NCI-H1092 treated with DMSO at 0.1 percent for 48 hours (cell line): ENCODE data around the gene HOXA5.

Experiments used
- DNase-seq: peaks from one replicate; lab custom pipeline; 2025; lab: John Stamatoyannopoulos, UW

Gene HOXA5

DNA sequence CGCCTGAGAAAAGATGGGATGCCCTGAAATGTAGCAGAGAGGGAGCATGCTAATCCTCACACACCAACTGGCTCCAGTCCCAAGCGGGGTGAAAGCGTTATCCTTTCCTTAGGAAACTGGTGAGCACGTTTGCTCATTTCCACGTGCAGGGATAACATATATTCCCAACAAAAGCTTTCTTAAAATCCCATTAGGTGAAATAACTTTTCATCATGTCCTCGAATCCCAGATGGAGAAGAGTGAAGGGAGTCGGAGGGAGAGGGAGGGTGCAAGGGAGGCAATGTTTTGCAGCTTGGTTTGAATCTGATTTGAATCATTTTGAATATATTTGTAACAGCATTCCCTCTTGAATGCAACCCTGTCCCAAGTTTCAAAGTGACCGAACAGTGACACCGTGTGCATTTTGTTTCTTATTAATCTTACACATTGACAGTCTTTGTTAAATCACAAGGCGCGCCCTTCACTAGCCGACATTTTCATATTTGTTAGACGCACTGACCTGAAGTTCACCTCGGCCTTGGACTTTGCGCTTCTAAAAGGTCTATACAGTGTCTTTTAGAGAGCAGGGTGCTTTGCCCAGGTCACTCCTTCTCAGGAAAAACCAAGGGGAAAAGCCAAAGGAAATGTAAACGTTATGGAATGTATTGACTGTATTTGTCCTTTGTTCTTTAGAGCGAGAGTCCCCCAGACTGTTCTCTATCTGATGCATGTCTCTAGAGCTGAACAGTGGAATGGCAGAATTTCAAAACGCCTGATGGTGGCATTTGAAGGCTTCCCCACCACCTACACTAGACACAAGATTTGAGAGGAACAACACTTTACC, 9.9 kb downstream of the HOXA5 start:
- DNase-seq: no peak

DNA sequence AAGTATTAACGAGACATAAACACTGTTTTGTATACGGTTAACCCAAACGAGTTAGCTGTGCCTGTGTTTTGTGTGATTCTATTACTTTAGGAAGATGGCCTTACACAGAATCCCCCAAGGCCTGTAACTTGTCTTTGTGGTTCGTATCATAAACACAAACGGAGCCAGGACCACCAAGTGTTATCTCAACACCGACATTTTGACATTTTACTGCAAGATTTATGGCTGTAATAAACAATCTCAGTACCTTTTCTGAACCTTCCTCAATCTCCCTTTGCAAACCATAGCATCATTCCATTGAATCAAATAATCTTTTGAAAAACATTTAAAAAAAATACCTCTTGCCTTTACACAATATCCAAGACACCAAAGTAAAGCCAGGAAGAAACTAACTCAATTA, 10.5 kb downstream of the HOXA5 start:
- DNase-seq: no peak

DNA sequence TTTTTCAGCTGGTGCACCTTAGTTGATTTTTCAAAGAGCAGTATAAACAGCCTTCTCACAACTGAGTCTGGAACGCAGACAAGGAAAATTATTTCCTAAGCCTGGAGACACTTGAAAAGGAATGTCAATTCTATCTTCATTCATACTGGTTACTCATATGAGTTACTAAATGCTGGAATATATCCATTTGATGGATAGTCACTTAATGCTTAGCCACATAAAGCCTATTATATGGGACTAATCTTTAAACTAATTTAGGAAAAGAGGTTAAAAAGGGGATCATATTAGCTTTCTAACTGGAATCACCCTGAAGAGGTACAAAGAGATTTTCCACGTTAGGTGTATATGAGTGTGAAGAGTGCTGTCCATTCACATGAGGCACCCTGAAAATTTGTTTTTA, 11.3 kb downstream of the HOXA5 start:
- DNase-seq: no peak

GRCh38 chr7:27131390-27131819, 12.1 kb downstream of the HOXA5 start:
- DNase-seq: no peak

DNA sequence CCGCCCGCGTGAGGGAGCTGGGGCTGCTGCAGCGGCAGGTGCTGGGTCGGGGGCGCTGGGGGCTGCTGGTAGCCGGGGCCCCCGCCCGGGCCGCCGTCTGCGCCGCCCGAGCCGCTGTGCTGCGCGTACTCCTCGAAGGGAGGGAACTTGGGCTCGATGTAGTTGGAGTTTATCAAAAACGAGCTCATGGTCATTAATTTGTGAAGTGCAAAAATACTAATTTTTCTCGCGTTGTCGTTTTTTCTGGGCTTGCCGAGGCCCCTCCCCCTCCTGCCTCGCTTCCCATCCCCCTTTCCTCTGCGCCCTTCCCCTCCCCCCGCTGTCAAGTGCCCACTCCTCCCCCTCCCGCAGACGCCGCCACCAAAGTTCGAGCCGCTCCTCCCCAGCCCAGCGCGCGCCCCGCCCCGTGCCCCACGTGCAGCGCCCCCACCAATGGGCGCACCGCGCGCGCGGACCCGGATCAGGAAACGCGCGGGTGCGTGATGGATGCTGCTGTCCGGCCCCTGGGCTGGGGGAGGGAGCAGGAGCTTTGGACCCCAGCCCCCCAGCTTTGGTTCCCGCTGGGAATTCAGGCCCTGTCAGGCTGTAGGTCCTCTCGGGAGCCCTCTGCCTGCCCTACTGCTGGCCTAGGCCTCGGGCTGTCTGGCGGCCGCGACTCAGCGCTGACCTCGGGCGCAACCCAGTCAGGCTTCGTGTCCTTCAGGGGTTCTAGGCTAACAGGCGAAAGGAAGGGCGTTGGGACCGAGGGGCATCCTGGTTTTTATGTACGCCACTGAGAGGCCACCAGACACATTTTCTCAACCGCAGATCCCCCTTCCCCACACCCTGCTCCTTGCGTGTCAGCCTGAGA, 12.7 kb downstream of the HOXA5 start, which contains the start of gene HOXA4:
TSS of gene HOXA4 (minus strand) at position 218 of the 850 bp plus-strand sequence. CDS start at position 194, 24 bp downstream.
- peak; percentile 95 for DNase-seq

DNA sequence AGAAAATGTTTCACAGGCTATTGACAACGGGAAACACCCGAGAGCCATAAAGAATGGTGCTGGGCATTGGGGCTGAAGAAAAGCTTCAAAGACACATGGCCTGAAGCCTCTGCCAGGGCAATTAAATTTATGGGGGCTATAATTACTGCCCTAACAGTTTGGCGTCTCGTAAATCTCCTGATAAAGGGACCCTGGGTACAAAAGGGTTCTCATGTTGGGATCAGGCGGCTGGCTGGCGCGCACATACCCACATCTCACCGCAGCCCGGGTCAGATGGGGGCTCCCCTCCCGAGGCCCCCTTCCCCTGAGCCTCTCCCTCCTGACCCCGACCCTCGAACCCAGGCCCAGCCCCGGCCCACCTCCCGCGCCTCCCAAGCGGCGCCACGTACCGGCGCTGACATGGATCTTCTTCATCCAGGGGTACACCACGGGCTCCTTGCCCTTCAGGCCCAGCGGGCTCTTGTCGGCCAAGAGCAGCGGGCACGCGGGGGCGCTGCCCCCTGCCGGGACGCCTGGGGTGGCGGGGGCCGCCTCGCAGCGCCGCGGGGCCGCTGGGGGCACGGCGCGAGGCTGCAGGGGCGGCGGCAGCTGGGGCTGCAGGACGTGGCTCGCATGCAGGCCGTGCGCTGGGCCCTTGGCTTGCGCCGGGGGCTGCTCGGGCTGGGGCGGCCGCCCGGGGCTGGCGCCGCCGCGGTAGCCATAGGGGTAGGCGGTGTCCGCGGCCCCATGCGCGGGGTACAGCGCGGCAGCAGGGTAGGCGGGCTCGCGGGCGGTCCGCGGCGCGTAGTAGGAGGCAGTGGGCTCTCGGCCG, 13.5 kb downstream of the HOXA5 start:
- peak; percentile 84 for DNase-seq

GRCh38 chr7:27128776-27129728, 14.4 kb downstream of the HOXA5 start:
- DNase-seq: no peak

DNA sequence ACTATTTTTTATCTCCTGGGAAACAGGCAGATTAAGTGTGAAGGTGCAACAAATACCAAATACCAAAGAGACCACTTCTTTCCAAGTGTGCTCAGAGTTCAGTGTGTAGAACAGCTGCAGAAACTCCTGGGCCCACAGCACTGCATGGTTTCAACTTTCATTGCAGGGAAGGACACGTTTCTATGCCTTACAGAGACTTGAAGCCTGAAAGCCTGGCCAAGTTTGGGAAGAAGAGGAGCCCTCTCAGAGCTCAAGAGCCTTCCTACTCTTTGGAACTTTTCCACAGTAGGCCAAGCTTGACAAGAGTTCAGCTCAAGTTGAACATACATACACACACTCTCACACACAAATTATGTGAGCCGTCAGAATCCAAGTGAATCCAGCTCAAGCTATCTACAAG, 15.4 kb downstream of the HOXA5 start:
- DNase-seq: no peak

DNA sequence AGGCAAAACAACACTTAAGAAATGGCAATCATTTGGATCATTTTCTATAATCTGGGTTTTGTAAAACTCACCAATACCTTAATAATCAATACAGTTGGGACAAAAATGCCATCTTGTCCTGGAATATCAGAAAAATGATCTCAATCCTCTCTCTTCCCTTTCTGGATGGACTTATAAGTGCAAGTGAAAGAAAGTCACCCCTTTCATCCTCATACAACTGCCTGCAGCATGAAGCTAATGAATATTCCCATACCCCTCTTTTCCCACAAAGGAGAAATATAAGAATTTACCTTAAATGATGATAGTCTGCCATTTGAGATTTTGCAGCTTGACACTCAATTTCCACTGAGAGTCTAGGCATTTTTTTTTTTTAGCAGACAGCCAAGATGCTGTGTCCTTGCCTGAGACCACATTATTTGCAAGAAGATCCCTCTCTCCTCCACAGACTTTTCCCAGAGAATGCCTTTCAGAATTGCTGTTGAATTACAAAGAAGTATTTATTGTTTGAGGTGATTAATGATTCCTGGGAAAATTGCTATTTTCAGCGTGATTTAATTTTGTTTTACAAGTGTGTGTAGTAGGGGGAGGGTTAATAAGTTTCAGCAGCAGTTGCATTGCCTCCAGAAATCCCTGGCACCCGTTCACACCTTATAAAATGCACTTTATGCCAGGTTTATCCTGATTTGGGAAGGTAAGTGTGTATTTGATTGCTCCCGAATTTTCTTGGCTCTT, 16.7 kb downstream of the HOXA5 start:
- no peak for DNase-seq

DNA sequence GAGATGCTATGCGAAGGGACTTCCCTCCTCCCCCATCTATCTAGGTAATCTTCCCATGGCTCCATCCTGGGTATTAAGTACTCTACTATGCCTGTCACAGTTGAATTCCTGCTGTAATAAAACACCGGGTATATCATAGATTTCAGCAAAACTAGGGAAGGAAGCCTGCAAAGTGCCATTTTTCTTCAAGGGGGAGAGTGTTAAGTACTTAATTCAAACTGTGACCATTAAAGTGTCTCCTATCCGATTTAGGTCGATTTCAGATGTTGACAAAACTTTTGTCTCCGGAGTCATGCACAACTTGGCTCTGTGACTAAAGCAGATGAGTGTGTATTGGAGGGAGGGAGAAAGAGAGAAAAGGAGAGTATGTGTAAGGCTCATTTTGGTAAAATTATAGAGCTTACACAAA, 17.5 kb downstream of the HOXA5 start:
- DNase-seq: no peak

GRCh38 chr7:27124902-27125689, 18.4 kb downstream of the HOXA5 start:
- DNase-seq: no peak

DNA sequence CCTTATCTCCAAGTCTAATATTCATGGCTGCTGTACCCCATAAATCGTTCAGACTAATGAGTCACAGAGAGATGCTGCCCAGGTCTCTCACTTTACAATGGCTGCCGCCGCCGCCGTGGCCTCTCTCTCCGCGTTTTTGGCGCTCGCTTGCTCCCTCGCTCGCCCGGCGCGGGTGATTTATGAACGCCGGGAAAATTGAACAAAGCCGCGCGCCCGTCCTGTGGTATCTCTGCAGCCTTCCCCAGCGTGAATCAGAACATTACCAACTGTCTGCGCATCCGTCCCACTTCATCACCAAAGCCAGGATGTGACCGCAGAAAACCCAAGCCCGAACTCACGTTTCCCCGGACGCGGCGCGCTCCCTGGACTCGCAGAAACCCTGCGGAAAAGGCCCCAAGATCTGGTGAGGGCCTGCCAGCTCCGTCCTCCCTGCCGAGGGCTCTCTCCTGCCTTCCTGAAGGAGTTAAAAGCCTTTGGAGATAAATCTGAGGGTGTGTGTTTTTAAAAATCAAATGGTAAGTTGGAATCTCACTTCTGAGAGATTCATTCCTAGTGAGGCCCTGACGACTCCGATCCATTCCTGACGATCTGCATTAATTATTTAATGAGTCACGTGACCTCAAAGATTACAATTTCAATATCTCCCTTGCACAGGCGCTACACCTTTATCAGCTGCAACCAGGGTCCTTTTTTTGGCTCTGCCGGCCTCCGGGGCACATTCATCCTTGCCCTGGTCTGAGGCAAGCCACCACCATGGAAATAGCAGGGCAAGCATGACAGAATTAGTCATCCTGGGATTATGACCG, 19.2 kb downstream of the HOXA5 start:
- DNase-seq: no peak

GRCh38 chr7:27123477-27124053, 19.9 kb downstream of the HOXA5 start:
- no peak for DNase-seq

- DNase-seq: no peak
These were observed 20.4 kb downstream of the HOXA5 start for GRCh38 chr7:27123007-27123476.

DNA sequence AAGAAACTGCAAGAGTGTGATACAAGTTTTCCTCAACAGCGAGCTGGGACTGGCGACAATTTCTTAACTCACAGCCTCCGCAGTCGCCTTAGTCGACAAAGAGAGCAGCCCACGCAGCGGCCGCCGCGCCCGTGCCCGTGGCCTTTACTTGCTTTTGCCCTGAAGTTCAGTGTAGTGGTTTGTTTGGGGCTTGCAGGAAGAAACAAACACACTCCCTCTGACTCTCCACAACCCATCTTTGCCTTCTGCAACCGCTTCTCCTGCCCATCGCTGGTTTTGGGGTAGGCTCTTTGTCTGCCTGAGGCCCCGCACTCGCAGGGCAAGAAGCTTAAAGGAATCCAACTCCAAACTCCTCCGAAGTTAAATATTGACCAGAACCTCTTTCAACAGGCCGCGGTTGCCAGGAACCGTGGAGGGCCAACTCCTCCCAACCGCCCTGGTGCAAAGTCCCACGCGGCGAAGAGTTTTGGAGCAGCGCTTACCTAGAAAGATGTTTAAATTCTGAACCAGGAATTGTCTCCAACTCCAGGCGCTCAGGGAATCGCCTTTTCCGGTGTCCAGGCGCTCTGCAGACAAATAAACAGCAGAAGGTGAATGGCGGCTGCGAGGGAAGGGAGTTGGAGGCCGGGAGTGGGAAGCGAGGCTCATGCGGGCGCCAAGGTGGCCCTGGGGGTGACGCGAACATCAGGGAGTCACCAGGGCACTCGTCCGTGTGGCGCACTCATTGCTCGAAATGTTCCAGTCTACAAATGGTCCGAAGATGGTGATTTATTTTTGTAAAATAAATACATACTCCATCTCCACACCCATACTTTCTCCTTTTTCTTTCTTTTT, 21.2 kb downstream of the HOXA5 start:
- DNase-seq: no peak

DNA sequence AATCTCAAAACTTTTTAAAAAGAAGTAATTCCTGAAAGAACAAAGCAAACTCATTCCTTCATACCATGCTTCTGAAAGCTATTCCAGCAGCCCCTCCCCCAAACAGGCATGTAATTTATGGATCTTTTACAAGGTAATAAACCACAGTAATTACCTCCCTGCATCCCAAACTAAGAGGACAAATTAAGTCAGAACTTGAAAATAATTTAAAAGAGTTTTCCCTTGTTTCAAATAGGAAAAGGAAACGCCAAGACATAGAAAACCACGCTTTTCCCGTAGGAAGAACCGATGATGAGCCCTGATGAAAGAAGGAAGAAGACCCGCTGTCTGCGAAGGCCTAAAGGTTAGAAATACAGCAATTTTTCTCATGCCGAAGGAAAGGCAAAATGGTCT, 21.8 kb downstream of the HOXA5 start:
- no peak for DNase-seq

GRCh38 chr7:27119412-27119911, 24.0 kb downstream of the HOXA5 start:
- DNase-seq: no peak
